Transverse colon (tissue), 4 donors: Measurements from ENCODE around the gene DNAH7. TPM values are rescaled to one million over a fixed set of nuclear protein-coding genes. Genes with fewer than 3 reads are reported as not detected.

Experiments used
- DNase-seq: peaks from one replicate; pipeline ENCODE4 v3.0.0-alpha.2; 2019
- H3K27ac ChIP-seq, 4 donors: fragments of 200-600 bp; sonication (generic); 2 replicates each; pipeline ENCODE4 v1.5.1; 2016 to 2018; ENCODE audit warnings: inconsistent platforms in 4 of 4
- H3K27me3 ChIP-seq: fragments of 200-600 bp; sonication (generic); 2 replicates; pipeline ENCODE4 v1.5.1; 2017; ENCODE audit warnings: inconsistent platforms
- H3K36me3 ChIP-seq, 4 donors: fragments of 200-600 bp; sonication (generic); 2 replicates each; pipeline ENCODE4 v1.5.1; 2017 to 2019; ENCODE audit warnings: inconsistent platforms in 4 of 4
- H3K4me1 ChIP-seq, 4 donors: fragments of 200-600 bp; sonication (generic); 2 replicates each; pipeline ENCODE4 v1.5.1; 2017 to 2020; ENCODE audit warnings: inconsistent platforms in 4 of 4
- H3K4me3 ChIP-seq, 4 donors: fragments of 200-600 bp; sonication (generic); 1 replicate in 1 of 4; 2 replicates in 3 of 4; pipeline versions ENCODE4 v1.5.1 to v1.6.1; 2017 to 2019; ENCODE audit warnings: inconsistent platforms in 4 of 4
- H3K9me3 ChIP-seq, 2 donors: fragments of 200-600 bp; sonication (generic); 2 replicates each; pipeline ENCODE4 v1.5.1; 2017 to 2019; ENCODE audit warnings: inconsistent platforms in 2 of 2
- EP300 ChIP-seq: sonication (generic); formaldehyde crosslinking; IDR thresholded peaks from one replicate; pipeline ENCODE4 v1.6.1; 2017; ENCODE audit warnings: antibody characterized with exemption, low read depth
- POLR2A ChIP-seq: fragments of 450-650 bp; IDR thresholded peaks from one replicate; pipeline ENCODE4 v1.6.1; 2016; ENCODE audit warnings: antibody characterized with exemption, mild to moderate bottlenecking, moderate library complexity
- POLR2AphosphoS5 ChIP-seq, 3 donors: sonication (generic); formaldehyde crosslinking; IDR thresholded peaks; one replicate each; pipeline ENCODE4 v1.6.1; 2016; ENCODE audit warnings: antibody characterized with exemption in 3 of 3
- WGBS, 2 donors: methylation state at CpG; one replicate each; pipeline ENCODE4 v1.1.5; 2018; ENCODE audit warnings: low coverage in 1 of 2; 5-methylcytosine and 5-hydroxymethylcytosine counted together
- in situ Hi-C, 4 donors: fragments of 200-750 bp; cut with MboI; loops; one replicate each; pipeline versions ENCODE4 v1.15.0 to v1.15.1; 2017; ENCODE audit warnings: low sequenced_read_pairs in 3 of 4, low pct_ligation_motif_present in 1 of 4, low pct_unique_long_range_greater_than_20kb in 1 of 4
- intact Hi-C: fragments of 100-400 bp; cut with DNase I; formaldehyde crosslinking; loops from one replicate; pipeline ENCODE4 v1.15.1; 2023; ENCODE audit warnings: low total_unique reads
- total RNA-seq, 4 donors: library from RNA; depleted of rRNA; stranded (reverse); fragments of >200 nt; gene quantifications; one replicate each; pipeline ENCODE4 v1.1.0, GENCODE V29; 2016
- TF ChIP-seq, protein P1 (sequence below), 5 experiments: fragments of 200-600 bp in 3 of 5; fragments of 450-650 bp in 2 of 5; sonication (generic) in 3 of 5; IDR thresholded peaks; 1 replicate in 2 of 5; 2 replicates in 3 of 5; pipeline ENCODE4 v1.5.1; 2016 to 2017; ENCODE audit warnings: antibody characterized with exemption in 5 of 5, inconsistent platforms in 3 of 5, mild to moderate bottlenecking in 2 of 5, moderate library complexity in 1 of 5

The DNAH7 gene
- total RNA-seq, 4 donors from 2014 or later: 1.8 to 56.9 (median 8.1) TPM

DNA sequence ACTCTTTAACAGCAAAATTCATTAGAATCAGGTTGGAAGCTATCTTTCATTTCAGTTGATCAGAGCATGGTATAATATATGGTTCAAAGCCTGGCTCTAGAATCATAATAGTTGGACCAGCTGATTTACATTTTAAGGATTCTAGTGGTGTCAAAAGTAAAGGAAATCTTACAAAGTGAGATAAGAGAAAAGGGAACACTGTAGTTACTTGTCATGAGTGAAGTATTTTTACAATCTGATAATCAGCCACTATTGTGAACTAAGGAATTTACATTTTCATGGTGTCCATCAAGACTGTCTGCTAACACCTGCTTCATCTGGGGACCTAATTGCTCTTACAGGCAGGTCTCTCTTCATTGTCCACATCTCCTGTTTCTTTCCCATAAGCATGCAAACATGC is 250.5 kb downstream of the DNAH7 start:
- TF ChIP-seq POLR2A: no peak
- TF ChIP-seq, protein P1, sequence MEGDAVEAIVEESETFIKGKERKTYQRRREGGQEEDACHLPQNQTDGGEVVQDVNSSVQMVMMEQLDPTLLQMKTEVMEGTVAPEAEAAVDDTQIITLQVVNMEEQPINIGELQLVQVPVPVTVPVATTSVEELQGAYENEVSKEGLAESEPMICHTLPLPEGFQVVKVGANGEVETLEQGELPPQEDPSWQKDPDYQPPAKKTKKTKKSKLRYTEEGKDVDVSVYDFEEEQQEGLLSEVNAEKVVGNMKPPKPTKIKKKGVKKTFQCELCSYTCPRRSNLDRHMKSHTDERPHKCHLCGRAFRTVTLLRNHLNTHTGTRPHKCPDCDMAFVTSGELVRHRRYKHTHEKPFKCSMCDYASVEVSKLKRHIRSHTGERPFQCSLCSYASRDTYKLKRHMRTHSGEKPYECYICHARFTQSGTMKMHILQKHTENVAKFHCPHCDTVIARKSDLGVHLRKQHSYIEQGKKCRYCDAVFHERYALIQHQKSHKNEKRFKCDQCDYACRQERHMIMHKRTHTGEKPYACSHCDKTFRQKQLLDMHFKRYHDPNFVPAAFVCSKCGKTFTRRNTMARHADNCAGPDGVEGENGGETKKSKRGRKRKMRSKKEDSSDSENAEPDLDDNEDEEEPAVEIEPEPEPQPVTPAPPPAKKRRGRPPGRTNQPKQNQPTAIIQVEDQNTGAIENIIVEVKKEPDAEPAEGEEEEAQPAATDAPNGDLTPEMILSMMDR (IDR thresholded peaks at IDR 0.05): no peak
- no peak for TF ChIP-seq POLR2AphosphoS5 (IDR thresholded peaks at IDR 0.05)
- TF ChIP-seq EP300: no peak
- peak overlapping the region in 2 of 4 donors; percentile 10 to 26 for H3K27ac ChIP-seq
- H3K4me1 ChIP-seq: peaks cover 0 to 4% (median 1%) of the 10 kb centered on the region in 4 donors
- no peaks in the 10 kb centered on the region for H3K36me3 ChIP-seq
- no peaks in the 10 kb centered on the region for H3K9me3 ChIP-seq
- no peak overlapping the region for H3K4me3 ChIP-seq
- no peaks in the 10 kb centered on the region for H3K27me3 ChIP-seq
- in situ Hi-C loops (no loop called here), intact Hi-C loops (no loop called here)
- DNase-seq: no peak

DNA sequence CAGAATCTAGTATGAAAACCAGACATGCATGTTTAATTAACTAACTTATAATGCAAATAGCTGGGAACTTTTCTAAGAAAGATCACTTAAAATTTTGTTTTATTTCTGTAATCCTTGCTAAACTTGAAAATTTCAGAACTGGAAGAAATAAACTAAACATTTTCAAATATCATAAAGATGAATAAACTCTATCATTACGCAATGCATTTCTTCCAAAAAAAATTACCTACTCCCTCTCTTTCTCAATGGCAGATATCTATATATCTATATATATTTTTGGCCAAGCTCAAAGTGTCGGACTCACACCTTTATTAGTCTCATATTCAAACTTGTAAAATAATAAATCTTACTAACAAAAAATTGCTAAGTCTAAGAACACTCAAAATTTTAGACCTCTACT is 253.6 kb downstream of the DNAH7 start:
- H3K4me3 ChIP-seq: no peak overlapping the region
- WGBS, 2 donors: 85 to 97% methylated on average over 2 of the region's 2 CpGs
- H3K27ac ChIP-seq: no peak overlapping the region
- no peak for TF ChIP-seq POLR2A
- TF ChIP-seq, protein P1 (IDR thresholded peaks at IDR 0.05): no peak
- no peaks in the 10 kb centered on the region for H3K36me3 ChIP-seq
- intact Hi-C loops (no loop called here), in situ Hi-C loops (no loop called here)
- no peak for DNase-seq
- H3K9me3 ChIP-seq: no peaks in the 10 kb centered on the region
- H3K27me3 ChIP-seq: no peaks in the 10 kb centered on the region
- H3K4me1 ChIP-seq: peaks cover 0 to 4% (median 1%) of the 10 kb centered on the region in 4 donors

DNA sequence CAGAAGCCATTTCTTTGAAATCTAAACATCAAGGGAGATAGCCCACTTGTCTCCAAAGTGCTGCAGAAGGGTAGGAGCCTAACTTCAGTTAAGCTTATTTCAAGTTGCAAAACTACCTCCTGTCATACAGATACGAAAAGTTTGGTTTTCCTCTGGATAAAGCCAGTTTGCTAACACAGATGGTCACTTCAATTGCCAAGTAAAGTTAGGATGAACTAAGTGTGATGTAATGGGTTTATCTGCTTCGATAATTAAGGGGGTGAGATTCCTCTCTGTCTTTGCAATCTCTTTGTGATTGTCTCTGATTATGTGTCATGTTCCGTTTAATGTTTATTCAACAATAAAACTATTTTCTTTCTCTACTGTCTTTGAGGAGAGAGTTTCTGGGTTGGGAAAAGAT is 255.2 kb downstream of the DNAH7 start:
- Histone ChIP-seq H3K27me3 (no peaks in the 10 kb centered on the region), H3K4me1 (peaks cover 0 to 4% (median 0%) of the 10 kb centered on the region in 4 donors), H3K9me3 (no peaks in the 10 kb centered on the region), H3K27ac (no peak overlapping the region), H3K4me3 (no peak overlapping the region), H3K36me3 (no peaks in the 10 kb centered on the region)
- in situ Hi-C loops (no loop called here), intact Hi-C loops (loop anchor here (5.0 kb wide), 1 partner anchor 916 kb away; no protein-coding TSS in a partner anchor)
- WGBS, 2 donors: 37 to 47% methylated on average over 3 of the region's 3 CpGs
- DNase-seq: no peak
- TF ChIP-seq POLR2A (no peak), POLR2AphosphoS5 (IDR thresholded peaks at IDR 0.05) (no peak), EP300 (no peak)
- TF ChIP-seq, protein P1 (IDR thresholded peaks at IDR 0.05): no peak

DNA sequence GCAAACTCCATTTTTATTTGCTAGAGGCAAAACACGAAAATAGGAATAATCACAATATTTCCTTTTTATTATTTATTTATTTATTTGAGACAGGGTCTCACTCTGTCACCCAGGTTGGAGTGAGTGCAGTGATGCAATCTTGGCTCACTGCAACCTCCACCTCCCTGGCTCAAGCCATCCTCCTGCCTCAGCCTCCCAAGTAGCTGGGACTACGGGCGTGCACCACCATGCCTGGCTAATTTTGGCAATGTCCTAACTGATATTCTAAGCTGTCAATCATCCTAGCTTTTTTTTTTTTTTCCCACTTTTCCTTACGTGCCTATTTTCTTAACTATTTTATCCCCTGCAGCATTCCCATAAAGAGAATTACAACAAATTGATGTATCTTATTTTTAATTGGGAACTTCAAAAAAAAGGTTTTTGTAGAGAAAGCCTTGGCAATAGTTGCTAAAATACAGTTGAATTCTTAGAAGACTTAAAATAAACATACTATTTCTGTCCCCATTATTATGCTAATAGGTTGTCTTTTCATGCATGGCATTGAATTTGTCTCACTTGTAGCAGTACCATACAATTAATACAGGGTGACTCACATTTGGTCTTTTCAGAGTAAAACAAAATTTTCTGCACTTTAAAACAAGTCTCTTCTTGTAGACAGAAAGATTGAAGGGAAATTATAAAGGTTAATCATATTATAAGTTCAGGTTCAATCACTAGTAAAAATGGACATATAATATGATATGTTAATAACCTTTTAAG is 258.1 kb downstream of the DNAH7 start:
- intact Hi-C loops: loop anchor here (5.0 kb wide), 1 partner anchor 913 kb away; no protein-coding TSS in a partner anchor
- H3K9me3 ChIP-seq: no peaks in the 10 kb centered on the region

More for the DNA sequence above, 258.1 kb downstream of the DNAH7 start:
- Histone ChIP-seq H3K36me3 (no peaks in the 10 kb centered on the region), H3K4me3 (no peak overlapping the region), H3K27me3 (no peaks in the 10 kb centered on the region), H3K4me1 (no peaks in the 10 kb centered on the region), H3K27ac (no peak overlapping the region)
- TF ChIP-seq POLR2AphosphoS5 (IDR thresholded peaks at IDR 0.05): no peak
- no peak for TF ChIP-seq EP300
- no peak for TF ChIP-seq POLR2A
- TF ChIP-seq, protein P1 (IDR thresholded peaks at IDR 0.05): no peak
- in situ Hi-C loops: no loop called here
- DNase-seq: no peak
- WGBS, 2 donors: 80% methylated on average over 4 of the region's 4 CpGs
